Measurements from ENCODE around the gene ITGA7. TPM values are rescaled to one million over a fixed set of nuclear protein-coding genes. Genes with fewer than 3 reads are reported as not detected.

The ITGA7 gene
- total and polyA plus RNA-seq, 2 of the 4 experiments (the other 2 are of a cell fraction), result 3.9 to 15.7 TPM

GRCh38 chr12:55698241-55698955 is 9.3 kb downstream of the ITGA7 start:
- no peak overlapping the region for H2AFZ ChIP-seq (replicated peaks; ENCODE audit: low read length, poor library complexity)
- H3K18ac ChIP-seq (ENCODE audit: low read depth, low read length), result no peak overlapping the region
- peaks cover 2% of the 10 kb centered on the region; the same call in 1 of the 2 replicates for H3K4me1 ChIP-seq (ENCODE audit: control insufficient read depth, insufficient read depth, low read length)
- dilution Hi-C loops (cut with HindIII; ENCODE audit: low sequenced_read_pairs, unreplicated experiment) (no loop called here), intact Hi-C loops (cut with micrococcal nuclease) (no loop called here), in situ Hi-C loops (cut with MboI; ENCODE audit: low sequenced_read_pairs) (no loop called here)
- no peak overlapping the region for H4K91ac ChIP-seq (ENCODE audit: insufficient read depth, low read depth, low read length)
- H2BK5ac ChIP-seq (ENCODE audit: low read depth, low read length, poor library complexity, severe bottlenecking), result no peak overlapping the region
- H3K56ac ChIP-seq (ENCODE audit: extremely low read depth, insufficient read depth, low read length), result no peak overlapping the region
- H3K27me3 ChIP-seq (ENCODE audit: control insufficient read depth, insufficient read depth, low read length), result peaks cover 22% of the 10 kb centered on the region
- H3K9ac ChIP-seq (ENCODE audit: low read depth, low read length), result no peak overlapping the region
- no peak for DNase-seq
- no peak overlapping the region for H2BK20ac ChIP-seq (ENCODE audit: low read depth, low read length)
- no TSS peak for BruUV-seq (replicated peaks)
- TF ChIP-seq FOS (IDR thresholded peaks at IDR 0.05; ENCODE audit: low read depth, low read length) (no peak), SMC3 (IDR thresholded peaks at IDR 0.05; ENCODE audit: low read depth, low read length) (no peak), RCOR1 (IDR thresholded peaks at IDR 0.05; ENCODE audit: insufficient replicate concordance, low read length) (no peak), CTCF (conservative IDR thresholded peaks at IDR 0.05; ENCODE audit: low read depth, low read length) (no peak), MAZ (IDR thresholded peaks at IDR 0.05; ENCODE audit: borderline replicate concordance, low read depth, low read length) (no peak), MXI1 (IDR thresholded peaks at IDR 0.05; ENCODE audit: borderline replicate concordance, low read depth, low read length) (no peak), CHD1 (IDR thresholded peaks at IDR 0.05; ENCODE audit: low read depth, low read length) (no peak), RAD21 (IDR thresholded peaks at IDR 0.05; ENCODE audit: low read length) (no peak), ELK1 (IDR thresholded peaks at IDR 0.05; ENCODE audit: borderline replicate concordance, low read depth, low read length) (no peak), RFX5 (IDR thresholded peaks at IDR 0.05; ENCODE audit: low read depth, low read length) (no peak), USF2 (IDR thresholded peaks at IDR 0.05; ENCODE audit: low read depth, low read length) (no peak), POLR2A (IDR thresholded peaks at IDR 0.05; ENCODE audit: low read depth, low read length) (no peak), BHLHE40 (IDR thresholded peaks at IDR 0.05; ENCODE audit: low read depth, low read length) (no peak), CEBPB (IDR thresholded peaks at IDR 0.05; ENCODE audit: low read depth, low read length) (no peak), NFE2L2 (IDR thresholded peaks at IDR 0.05; ENCODE audit: low read depth, low read length) (no peak), MAFK (IDR thresholded peaks at IDR 0.05; ENCODE audit: low read depth, low read length) (no peak)
- no peak overlapping the region for H2BK120ac ChIP-seq (ENCODE audit: low read depth, low read length)
- no peak overlapping the region for H2AK9ac ChIP-seq (replicated peaks; ENCODE audit: low read depth, low read length, poor library complexity)
- H4K20me1 ChIP-seq (ENCODE audit: insufficient read depth, low read length), result no peaks in the 10 kb centered on the region
- no peak overlapping the region for H3K27ac ChIP-seq (ENCODE audit: insufficient read depth, low read length)
- no peaks in the 10 kb centered on the region for H3K9me1 ChIP-seq (ENCODE audit: insufficient read depth, low read length)
- H3K36me3 ChIP-seq (ENCODE audit: control insufficient read depth, insufficient read depth, low read length), result no peaks in the 10 kb centered on the region
- H3K4me3 ChIP-seq (ENCODE audit: insufficient read depth, low read depth, low read length), result no peak overlapping the region
- ATAC-seq (ENCODE audit: low read depth), result no peak
- no peak overlapping the region for H3K23ac ChIP-seq (ENCODE audit: low read depth, low read length)
- H2BK15ac ChIP-seq (ENCODE audit: low read depth, low read length), result no peak overlapping the region
- H3K9me3 ChIP-seq (ENCODE audit: control insufficient read depth, insufficient read depth, low read length), result no peaks in the 10 kb centered on the region
- no peak overlapping the region for H4K5ac ChIP-seq (ENCODE audit: low read depth, low read length)
- no peak overlapping the region for H2AK5ac ChIP-seq (ENCODE audit: low read depth, low read length)
- ChIA-PET CTCF (interaction anchor here (0.6 kb wide), 1 partner anchor 15 kb away, joined by 3 read pairs; no protein-coding TSS in a partner anchor), POLR2A (ENCODE audit: unreplicated experiment) (no interaction called here)
- 55% methylated on average over 2 of the region's 16 CpGs; no CpG with 5 or more reads in 1 of the 2 experiments for WGBS, 2 experiments (ENCODE audit: extremely low coverage in 2 of 2, insufficient read length in 1 of 2)
- no peak overlapping the region for H4K8ac ChIP-seq (ENCODE audit: low read depth in 2 of 2, low read length in 2 of 2)
- H3K4ac ChIP-seq (ENCODE audit: low read depth, low read length), result no peak overlapping the region
- H3K4me2 ChIP-seq (ENCODE audit: low read depth, low read length), result no peak overlapping the region
- no peaks in the 10 kb centered on the region for H3K79me1 ChIP-seq (ENCODE audit: low read depth in 1 of 2, low read length in 2 of 2)
- H3K14ac ChIP-seq (replicated peaks; ENCODE audit: low read depth, low read length), result no peak overlapping the region

Measured in IMR-90 (cell line).